ENCODE measurements around the gene B3GNT2. TPM values are rescaled to one million over a fixed set of nuclear protein-coding genes. Genes with fewer than 3 reads are reported as not detected.

Gene B3GNT2
- total RNA-seq, 1 experiment from 2014 or later = 32.2 TPM

- no peak for TF ChIP-seq JAZF1 (CRISPR knock-in tag; IDR thresholded peaks at IDR 0.05)
- TF ChIP-seq ATF1 (CRISPR knock-in tag; IDR thresholded peaks at IDR 0.05) = no peak
- no peak for TF ChIP-seq TCF7 (CRISPR knock-in tag; IDR thresholded peaks at IDR 0.05; ENCODE audit: low read depth)
- no peak for TF ChIP-seq STAT6 (CRISPR knock-in tag; conservative IDR thresholded peaks at IDR 0.05; ENCODE audit: low read depth)
- no peak for TF ChIP-seq TEAD4 (CRISPR knock-in tag; IDR thresholded peaks at IDR 0.05)
- TF ChIP-seq CBFB (CRISPR knock-in tag; IDR thresholded peaks at IDR 0.05; ENCODE audit: low read depth) = no peak
These were observed 20.2 kb downstream of the B3GNT2 start (continued) for GRCh38 chr2:62216113-62216512.

DNA sequence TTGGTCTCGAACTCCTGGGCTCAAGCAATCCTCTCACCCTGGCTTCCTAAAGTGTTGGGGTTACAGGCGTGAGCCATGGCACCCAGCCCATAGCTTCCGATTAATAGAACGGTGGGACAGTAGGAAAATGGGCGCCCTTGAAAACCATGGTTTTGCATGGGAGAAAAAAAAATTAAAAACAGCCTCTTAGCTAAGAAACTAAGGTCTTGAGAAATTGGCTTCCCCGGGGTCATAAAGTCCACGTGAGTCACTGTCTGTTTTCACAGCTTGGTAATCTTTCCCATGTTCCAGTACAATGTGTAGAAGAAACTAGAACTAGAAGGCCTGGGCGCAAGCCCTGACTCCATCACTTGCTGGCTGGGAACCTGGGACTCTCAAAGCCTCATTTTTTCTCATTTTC lies 20.7 kb downstream of the B3GNT2 start:
- ChIA-PET CTCF (no interaction called here), POLR2A (interaction anchor here (1.0 to 1.5 kb wide), 2 partner anchors 12 to 20 kb away, joined by 3 read pairs; partner anchors contain the start of gene B3GNT2)
- no peak overlapping the region for H3K4me3 Mint-ChIP-seq
- ATAC-seq (no peak), DNase-seq (ENCODE audit: low spot score) (no peak)
- H3K4me1 Mint-ChIP-seq = peaks cover 43% of the 10 kb centered on the region
- no peaks in the 10 kb centered on the region for H3K27me3 Mint-ChIP-seq (ENCODE audit: low read depth)
- no peak overlapping the region; the same call in 1 of the 2 replicates for H3K27ac Mint-ChIP-seq
- TF ChIP-seq TEAD4 (CRISPR knock-in tag; IDR thresholded peaks at IDR 0.05) (no peak), FOXK1 (CRISPR knock-in tag; IDR thresholded peaks at IDR 0.05) (no peak), FOXP1 (CRISPR knock-in tag; IDR thresholded peaks at IDR 0.05; ENCODE audit: borderline replicate concordance) (no peak), GRHL2 (CRISPR knock-in tag; IDR thresholded peaks at IDR 0.05; ENCODE audit: insufficient replicate concordance, severe bottlenecking) (no peak), IRF2 (CRISPR knock-in tag; IDR thresholded peaks at IDR 0.05; ENCODE audit: borderline replicate concordance, low read depth) (no peak), TCF7 (CRISPR knock-in tag; IDR thresholded peaks at IDR 0.05; ENCODE audit: low read depth) (no peak), RORB (CRISPR knock-in tag; IDR thresholded peaks at IDR 0.05) (no peak), ARID4B (CRISPR knock-in tag; IDR thresholded peaks at IDR 0.05; ENCODE audit: borderline replicate concordance) (no peak), ZNF423 (CRISPR knock-in tag; IDR thresholded peaks at IDR 0.05) (no peak), EMX1 (CRISPR knock-in tag; IDR thresholded peaks at IDR 0.05) (no peak), NR2C2 (CRISPR knock-in tag; IDR thresholded peaks at IDR 0.05) (no peak), GTF2I (CRISPR knock-in tag; conservative IDR thresholded peaks at IDR 0.05) (no peak), ZNF671 (CRISPR knock-in tag; IDR thresholded peaks at IDR 0.05) (no peak), CBFB (CRISPR knock-in tag; IDR thresholded peaks at IDR 0.05; ENCODE audit: low read depth) (no peak), ESRRA (CRISPR knock-in tag; IDR thresholded peaks at IDR 0.05; ENCODE audit: borderline replicate concordance) (no peak), CTCF (IDR thresholded peaks at IDR 0.05) (no peak), SMAD4 (CRISPR knock-in tag; IDR thresholded peaks at IDR 0.05) (no peak), NFATC4 (CRISPR knock-in tag; IDR thresholded peaks at IDR 0.05) (no peak)
- TF ChIP-seq, protein P1, sequence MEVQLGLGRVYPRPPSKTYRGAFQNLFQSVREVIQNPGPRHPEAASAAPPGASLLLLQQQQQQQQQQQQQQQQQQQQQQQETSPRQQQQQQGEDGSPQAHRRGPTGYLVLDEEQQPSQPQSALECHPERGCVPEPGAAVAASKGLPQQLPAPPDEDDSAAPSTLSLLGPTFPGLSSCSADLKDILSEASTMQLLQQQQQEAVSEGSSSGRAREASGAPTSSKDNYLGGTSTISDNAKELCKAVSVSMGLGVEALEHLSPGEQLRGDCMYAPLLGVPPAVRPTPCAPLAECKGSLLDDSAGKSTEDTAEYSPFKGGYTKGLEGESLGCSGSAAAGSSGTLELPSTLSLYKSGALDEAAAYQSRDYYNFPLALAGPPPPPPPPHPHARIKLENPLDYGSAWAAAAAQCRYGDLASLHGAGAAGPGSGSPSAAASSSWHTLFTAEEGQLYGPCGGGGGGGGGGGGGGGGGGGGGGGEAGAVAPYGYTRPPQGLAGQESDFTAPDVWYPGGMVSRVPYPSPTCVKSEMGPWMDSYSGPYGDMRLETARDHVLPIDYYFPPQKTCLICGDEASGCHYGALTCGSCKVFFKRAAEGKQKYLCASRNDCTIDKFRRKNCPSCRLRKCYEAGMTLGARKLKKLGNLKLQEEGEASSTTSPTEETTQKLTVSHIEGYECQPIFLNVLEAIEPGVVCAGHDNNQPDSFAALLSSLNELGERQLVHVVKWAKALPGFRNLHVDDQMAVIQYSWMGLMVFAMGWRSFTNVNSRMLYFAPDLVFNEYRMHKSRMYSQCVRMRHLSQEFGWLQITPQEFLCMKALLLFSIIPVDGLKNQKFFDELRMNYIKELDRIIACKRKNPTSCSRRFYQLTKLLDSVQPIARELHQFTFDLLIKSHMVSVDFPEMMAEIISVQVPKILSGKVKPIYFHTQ (CRISPR knock-in tag; IDR thresholded peaks at IDR 0.05) = no peak
- TF ChIP-seq, protein P2, sequence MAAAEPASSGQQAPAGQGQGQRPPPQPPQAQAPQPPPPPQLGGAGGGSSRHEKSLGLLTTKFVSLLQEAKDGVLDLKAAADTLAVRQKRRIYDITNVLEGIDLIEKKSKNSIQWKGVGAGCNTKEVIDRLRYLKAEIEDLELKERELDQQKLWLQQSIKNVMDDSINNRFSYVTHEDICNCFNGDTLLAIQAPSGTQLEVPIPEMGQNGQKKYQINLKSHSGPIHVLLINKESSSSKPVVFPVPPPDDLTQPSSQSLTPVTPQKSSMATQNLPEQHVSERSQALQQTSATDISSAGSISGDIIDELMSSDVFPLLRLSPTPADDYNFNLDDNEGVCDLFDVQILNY (CRISPR knock-in tag; IDR thresholded peaks at IDR 0.05) = no peak
- peaks cover 20% of the 10 kb centered on the region for H3K36me3 Mint-ChIP-seq
- peaks cover 18% of the 10 kb centered on the region for H3K9me3 Mint-ChIP-seq

Measured in WTC11 (cell line).